GM18868 (cell line): Measurements from ENCODE around the gene CPVL.

ENCODE experiments used
- ATAC-seq: cut with Tn5 transposase; IDR thresholded peaks from one replicate; pipeline ENCODE4 v1.9.1; 2021; ENCODE audit warnings: mild to moderate bottlenecking, moderate library complexity; ENCODE audit not compliant: unreplicated experiment

The CPVL gene

DNA sequence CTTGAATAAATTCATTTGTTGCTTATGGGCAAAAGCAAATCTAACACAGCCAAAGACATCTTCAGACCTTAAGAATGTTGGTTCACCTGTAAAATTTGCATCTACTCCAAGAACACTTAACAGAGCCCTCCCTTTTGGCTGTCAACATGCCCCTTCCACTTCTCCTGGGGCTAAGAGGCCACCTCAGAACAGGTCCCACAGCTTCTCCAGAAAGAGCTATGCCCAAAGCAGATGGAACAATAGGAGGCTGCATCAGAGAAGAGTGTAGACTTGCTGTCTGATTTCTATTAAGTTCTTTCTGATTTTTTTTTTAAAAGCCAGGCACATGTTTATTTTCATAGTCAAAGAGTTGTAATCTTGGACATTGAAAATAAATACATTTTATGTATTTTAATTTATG is 162.1 kb downstream of the CPVL start:
- ATAC-seq = no peak

DNA sequence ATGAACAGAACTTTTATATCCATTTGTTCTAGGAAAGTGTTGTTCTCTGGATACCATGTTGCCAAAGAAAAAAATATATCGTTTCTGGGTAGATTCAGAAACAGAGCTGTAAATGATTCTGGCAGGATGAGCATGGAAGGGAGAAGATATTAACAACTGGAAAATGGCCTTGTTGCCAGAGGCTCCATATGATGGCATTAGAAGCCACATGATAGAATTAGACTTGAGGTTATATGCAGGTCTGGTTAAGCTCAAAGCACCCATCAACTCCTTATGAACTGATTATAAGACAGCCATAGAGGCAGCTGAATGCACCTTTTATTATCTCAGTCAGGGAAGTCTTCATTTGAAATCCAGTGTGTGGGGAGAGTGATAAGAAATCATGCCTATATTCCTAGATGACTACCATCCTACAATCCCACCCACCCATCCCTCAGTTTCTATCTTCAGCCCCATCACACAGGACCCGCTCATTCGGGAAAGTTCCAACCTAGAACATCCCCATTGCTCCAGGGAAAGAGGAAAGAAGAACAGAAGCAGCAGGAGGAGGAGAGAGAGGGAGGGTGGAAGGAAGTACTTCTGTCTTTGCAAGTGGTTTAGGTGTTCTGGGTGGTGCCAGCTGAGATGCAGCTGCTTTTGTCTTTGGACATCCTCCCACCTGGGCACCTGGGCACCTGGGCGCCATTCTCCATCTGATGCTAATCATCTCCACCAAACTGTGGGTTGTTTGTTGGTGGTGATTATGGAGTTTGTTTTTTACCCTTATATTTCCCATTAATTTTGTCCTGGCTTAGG is 162.7 kb downstream of the CPVL start:
- ATAC-seq = no peak

DNA sequence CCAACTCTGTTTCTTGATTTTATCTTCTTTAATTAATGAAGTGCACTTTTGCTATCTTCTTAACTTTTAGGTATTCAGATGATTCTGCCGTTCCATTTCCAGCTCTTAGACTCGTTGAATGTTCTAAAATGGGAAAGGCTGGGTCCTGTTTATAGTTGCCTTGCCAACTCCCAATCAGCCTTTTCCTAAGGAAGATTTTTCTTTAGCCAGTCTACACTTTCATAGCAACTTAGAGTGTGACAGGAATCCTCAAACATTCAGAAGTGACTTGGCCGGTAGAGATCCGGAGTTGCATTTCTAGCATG is 165.2 kb downstream of the CPVL start:
- ATAC-seq = no peak

DNA sequence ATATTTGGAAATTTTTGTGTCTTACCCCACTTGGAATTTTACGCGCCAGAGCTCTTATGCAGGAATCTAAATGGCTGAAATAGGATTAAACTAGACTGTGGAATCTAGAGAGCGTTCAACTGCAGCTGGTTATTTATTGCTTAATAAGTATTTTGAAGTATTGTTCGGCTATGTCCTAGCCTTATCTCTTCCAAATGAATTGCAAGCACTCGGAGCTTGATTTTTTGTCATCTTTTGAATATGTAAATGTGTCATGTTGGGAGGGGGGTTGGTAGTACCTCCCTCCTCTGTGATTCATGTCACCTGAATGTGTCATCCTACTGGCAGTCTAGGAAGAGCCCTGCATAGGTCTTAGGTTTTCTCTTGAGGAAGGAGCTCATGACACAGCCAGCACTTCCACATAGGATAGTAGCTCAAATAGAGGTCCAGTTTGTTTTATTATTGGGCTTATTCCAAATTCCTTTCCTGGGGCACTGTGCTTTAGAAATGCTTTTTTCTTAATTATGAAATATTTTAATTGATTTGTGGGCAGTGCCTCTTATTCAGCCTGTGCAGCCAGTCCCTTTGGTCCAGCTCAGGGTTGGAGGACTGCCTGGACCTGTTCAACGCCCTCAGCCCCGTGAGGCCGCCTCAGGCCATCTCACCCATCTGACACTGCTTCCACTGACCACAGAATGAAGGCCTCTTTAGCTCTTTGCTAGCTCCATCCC is 165.7 kb downstream of the CPVL start:
- no peak for ATAC-seq

DNA sequence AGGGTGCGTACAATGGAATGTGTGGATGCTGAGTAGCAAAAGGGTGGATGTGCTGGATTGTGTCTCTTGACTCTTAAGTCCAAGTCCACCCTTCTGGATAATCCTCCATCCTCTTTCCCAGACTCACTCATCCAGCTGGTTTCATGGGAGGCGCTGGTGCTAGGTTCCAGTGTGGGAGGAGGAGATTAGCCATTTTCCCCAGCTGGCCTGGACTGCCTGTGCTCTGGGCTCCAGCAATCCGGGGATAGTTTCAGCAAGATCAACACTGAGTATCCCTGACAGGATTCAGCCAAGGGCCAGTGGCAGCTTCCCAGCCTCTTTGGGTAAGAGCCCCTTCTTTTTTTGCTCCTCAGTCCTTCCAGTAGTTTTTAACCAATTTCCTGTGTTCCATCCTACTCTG is 166.6 kb downstream of the CPVL start:
- ATAC-seq = no peak

DNA sequence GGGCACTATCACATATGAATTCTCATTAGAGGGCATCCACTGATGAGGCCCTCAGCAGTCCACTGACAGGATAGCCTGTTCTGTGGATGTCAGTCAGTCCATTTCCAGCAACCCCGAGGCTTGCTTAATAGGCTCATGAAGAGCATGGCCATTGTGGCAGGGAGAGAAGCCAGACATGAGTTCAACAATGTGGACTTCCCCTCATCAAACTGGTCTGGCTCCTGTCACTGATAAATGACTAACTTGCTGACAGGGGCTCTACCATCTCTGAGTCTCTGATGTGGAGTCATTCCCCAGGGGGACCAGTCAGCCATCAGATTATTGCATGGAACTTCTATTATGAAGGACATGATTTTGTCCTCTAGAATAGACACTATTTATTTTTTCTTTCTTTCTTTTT is 168.5 kb downstream of the CPVL start:
- ATAC-seq = no peak

DNA sequence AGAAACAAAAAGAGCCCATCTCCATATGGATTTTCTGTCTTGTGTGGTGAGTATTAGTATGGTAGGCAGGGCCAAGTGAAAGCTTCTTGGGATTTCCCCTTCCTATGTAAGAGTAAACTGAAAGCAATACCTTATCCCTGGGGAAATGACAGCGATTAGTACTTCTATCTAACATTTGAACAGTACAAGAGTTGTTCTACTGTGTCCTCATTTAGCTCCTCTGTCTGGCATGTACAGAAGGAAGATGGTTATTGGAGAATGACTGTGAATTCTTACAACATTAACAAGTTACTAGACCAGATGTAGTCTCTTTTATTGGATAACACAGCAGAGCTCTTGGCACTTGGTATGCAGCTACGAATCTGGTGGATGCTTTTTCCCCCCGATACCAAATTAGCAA is 170.3 kb downstream of the CPVL start:
- ATAC-seq = no peak

DNA sequence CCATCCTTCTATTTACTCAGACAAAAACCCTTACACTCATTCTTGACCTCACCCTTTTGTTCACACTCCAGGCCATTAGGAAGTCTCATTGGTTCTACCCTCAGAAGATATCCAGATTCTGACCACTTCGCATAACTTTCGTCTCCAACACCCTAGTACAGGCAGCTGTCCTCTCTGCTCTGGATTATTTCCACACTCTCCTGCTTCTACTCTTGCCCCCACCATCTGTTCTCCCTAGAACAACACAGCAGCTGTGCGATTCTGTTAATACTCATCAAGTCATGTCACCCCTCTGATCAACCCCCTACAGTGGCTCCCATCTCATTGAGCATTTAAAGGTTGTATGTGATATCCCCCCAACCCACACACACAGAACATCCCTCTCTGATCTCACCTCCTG is 172.7 kb downstream of the CPVL start:
- no peak for ATAC-seq

DNA sequence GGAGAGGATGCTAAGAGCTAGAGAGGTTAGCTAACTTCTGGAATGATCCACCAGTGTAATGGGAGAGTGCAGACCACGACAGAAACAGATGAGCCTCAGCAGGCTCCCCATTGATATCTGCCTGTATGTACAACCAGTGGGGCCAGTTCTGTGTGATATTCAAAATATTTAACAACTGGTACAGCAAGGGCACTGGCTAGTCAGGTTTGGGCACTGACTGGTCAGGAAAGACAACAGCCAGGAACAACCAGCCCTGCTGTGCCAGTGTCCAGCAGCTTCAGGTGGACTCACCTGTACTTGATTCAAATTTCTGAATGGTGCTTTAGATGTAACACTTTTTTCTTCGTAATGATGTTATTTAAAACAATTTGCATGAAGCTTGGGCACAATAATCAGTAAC is 182.3 kb downstream of the CPVL start:
- no peak for ATAC-seq

DNA sequence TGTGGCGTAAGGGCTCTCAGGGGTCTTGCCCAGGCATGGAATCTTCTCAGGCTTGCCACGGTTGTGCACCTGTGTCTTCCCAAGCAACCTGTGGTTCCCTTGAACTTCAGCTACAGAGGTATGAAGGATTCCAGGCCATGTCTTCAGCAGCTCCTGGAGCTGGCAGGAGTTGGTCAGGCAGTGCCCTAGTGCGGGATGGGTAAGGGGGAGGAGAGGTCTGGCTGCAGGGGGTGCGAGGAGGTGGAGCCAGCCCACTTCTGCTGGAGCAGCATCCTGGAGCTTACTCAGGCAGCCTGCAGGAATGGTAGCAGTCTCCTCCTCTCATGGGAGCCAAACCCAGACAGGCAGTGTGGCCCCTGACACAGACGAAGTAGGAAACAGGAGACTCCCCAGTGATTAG is 184.4 kb downstream of the CPVL start:
- no peak for ATAC-seq

DNA sequence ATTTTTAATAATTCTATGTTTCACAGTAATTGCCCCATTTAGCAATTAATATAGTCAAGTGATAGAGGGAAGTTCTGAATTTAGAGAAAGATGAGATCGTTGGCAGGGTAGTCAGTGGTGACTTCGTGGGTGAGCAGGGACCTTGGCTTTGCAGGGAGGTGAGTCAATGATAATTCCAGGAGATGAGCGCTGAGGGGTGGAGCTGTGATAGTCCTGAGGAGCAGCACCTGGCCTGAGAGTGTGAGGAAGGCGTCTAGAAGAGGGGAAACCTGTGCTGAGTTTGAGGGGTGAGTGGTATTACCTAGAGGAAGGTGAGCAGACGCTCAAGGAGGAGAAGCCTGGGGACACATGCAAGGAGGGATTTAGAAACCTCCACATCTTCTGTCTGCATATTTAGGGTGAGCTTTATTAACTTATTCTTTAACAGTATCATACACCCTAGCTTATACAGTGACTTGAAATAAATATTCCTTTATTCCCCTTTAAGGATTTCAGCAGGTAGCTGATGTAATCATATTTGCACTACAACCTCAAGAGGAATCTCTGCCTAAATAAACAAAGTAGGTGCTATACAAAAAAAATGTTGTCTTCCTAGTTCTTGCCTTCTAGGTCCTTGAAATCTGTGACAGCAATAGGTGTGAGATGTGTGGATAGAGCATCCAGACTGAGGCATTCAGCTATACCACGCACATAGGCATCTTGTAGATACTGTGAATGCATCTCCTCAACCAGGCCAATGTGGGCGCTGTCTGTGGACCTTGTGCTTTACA is 186.1 kb downstream of the CPVL start:
- no peak for ATAC-seq

DNA sequence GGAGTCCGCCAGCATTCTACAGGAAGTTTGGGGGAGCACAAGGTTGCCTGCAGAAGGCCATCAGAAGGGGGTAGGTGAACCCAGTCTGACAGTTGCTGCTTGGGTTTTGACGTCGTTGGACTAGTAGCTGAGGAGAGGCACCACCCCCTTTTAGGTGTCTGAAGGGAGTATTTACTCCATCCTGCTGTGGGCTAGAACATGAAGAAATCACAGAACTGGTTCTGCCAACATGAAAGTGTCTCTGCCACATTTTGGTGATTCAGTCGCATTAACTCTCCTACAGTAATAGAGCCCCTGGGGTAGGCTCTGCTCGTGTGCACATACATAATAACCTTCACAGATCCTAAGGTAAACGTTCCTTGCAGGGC is 187.4 kb downstream of the CPVL start:
- no peak for ATAC-seq

DNA sequence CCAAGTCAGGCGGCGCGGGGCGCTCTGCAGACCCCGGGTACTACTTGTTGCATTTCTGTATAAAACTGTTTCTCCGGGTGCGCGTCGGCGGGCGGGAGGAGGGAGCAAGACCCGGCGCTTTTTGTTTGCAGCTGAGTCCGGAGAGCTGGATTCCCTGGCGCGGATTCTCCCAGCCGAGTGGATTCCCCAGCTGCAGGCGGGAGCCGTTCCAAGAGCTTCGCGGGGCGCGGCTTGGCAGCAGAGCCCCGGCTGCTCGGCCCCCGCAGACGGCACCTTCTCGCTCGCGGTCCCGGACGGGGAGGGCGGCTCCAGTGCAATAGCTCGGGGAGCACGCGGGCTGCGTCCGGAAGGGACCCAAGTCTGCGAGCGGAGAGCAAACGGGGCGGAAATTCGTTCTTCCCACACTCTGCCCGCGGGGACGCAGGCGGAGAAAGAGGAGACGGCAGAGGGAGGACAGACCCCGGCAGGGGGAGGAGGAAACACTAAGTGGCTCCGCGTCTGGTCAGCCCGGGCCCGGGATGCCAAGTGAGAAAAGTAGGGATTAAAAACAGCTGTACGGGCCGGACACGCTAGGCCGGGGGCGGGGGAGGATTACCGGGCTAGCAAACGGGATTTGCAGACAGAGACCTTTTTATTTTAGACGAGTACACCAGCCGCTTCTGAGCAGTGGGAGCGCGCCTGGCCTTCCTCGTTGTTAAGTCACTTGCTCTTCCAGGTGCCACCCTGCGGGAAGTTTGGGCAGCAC is 187.9 kb downstream of the CPVL start, which contains the start of gene TRIL:
TSS of gene TRIL (minus strand) at position 96 of the 745 bp plus-strand sequence. CDS start 284 bp downstream, outside the sequence.
- ATAC-seq = no peak

DNA sequence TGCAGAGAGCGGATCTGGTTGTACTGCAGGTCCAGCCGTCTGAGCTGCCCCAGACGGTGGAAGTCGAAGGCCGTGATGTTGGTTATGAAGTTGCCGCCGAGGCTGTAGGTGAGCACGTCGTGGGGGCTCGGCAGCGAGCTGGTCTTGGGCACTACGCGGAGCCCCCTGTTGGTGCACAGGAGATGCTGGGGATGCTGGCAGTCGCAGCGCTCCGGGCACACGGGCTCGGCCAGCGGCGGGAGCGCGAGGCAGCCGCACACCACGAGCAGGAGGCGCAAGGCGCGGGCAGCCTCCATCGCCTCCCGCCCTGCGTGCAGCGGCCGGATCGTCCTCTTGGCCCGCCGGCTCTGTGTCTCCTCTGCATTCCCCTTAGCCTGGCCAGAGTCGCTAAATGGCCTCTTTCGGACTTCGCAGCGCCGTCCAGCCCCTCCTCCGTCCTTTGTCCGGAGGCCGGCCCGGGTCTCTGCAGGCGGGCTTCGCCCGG is 188.5 kb downstream of the CPVL start:
- ATAC-seq = no peak

DNA sequence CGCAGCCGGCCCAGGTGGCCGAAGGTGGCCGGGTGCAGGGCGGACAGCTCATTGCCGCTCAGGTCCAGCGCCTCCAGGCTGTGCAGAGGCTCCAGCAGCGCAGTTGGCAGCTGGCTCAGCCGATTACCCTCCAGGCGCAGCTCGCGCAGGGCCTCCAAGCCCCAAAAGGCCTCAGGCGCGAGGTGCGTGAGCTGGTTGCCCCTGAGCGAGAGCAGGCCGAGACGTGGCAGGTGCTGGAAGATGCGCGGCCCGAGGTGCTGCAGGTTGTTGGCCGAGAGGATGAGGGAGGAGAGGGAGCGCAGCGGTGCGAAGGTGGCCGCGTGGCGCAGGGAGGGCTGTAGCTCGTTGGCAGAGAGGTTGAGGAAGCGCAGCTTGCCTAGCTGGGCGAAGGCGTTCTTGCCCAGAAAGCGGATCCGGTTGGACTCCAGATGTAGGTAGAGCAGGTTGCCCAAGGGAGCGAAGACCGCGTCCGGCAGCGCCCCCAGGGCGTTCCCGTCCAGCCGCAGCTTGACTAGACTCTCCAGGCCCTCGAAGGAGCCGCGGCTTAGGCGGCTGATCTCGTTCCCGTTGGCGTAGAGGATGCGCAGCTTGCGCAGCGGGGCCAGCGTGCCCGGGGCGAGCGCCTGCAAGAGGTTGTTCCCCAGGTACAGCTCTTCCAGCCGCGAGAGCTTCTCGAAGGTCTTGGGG is 189.1 kb downstream of the CPVL start:
- no peak for ATAC-seq

DNA sequence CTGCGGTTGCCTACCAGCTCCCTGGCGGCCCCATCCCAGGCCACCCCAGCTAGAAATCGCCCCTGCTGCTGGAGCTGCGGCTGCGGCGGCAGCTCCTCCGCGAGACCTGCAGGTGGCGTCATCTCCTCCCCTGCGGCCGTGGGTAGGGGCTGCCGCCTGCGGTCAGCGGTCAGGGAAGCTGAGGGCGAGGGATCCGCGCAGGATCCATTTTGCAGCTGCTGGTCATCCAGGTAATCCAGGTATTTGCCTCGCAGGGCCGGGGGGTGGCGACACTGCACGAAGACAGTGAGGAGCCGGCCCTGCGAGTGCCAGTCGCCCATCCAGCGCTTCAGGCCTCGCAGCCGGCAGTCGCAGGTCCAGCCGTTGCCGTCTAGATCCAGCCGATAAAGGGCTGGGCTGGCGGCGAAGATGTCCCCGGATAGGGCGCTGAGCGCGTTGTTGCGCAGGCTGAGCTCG is 189.7 kb downstream of the CPVL start:
- ATAC-seq = no peak

DNA sequence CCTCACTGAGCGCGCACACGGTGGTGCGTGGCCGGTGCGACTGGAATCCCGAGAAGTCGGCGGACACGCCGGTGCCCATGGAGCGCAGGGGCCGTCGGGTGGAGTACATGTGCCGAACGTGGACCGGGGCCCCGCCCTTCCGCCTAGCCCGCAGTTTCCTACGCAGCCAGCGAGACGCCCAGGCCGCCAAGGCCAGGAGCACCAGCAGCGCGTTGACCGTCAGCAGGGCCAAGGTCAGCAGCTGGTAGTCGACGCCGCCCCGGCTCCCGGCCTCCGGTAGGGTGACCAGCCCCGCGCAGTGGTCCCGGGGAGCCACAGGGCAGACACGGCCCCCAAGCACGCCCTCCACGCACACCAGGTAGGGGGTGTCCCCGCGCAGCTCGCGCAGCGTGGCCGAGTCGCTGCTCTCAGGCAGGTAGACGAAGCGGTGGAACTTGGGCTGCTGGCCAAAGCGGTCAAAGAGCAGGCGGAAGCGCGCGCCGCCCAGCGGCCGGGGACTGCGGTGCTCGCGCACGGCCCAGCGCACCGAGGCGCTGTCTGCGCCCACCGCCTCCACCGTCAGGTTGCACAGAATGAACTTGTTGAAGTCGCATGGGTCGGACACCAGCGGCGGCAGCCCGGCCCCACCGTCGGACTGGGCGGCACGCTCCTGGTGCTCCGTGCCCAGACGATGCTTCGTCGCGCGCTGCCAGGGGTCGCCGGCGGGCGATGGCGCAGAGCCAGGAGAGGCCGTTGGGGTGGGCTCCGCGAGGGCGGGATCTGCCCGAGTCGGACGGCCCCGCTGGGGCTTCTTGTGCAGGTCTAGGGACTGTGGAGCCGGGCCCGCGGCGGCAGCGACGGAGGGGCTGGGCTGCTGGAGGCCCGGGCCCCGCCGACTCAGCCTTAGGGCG is 190.4 kb downstream of the CPVL start:
- no peak for ATAC-seq

DNA sequence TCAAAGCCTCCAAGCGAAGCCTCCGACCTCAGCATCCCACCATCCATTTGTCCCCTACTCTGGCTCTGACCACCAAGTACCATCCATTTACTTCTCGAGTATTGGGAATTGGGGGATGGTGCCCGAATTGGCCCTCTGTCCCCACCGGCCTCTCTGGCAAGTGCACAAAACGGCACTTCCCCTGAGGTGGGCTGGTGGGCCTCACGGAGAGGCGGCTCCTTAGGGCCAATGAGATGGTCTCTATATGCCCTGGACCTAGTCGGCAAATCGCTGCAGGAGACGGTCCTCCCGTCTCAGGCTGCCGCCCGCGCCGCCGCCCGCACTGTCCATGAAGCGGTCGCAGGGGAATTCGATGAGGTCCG is 191.0 kb downstream of the CPVL start:
- ATAC-seq = no peak

DNA sequence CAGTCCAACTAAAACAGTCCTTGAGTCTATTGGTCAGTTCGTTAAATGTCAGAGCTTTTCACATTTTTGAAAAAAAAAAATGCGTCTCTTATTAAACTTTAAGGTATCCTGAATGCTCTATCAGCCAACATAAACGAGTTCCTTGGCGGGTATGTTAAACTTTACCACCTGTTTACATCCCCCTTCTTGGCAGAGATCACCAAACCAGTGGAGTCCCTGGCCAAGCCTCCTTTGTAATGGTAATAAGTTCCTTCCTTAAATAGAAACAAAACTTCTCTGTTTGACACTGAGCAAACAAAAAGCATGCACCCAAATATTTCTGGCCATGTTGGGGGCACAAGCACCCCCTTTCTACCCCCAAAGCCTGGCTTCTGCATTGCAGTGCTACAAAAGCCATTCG is 191.4 kb downstream of the CPVL start:
- ATAC-seq = no peak

DNA sequence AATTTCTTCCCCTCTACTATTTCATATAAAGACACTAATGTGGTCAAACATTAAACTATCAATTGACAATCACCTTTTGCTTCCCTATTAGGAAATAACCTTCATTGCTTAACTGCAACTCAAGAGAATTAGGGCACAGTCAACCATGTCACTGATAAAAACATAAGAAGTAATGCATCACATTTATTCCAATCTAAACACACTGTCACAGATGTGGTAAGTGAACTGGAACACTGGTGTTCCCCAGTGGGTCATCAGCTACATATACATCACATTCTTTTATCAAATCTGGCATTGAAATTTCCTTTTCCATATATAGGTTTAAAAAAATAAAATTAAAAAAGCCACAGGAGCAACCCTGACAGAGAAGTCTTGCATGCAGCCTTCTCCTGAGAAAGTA is 191.9 kb downstream of the CPVL start:
- ATAC-seq = no peak
